ENCODE measurements around the gene SLAMF1. TPM values are rescaled to one million over a fixed set of nuclear protein-coding genes. Genes with fewer than 3 reads are reported as not detected.

SLAMF1 gene
- total RNA-seq, 1 donor from 2014 or later, result not detected

- H3K4me2 ChIP-seq (ENCODE audit: low read length), result no peak overlapping the region
- no peak overlapping the region for H3K27ac Mint-ChIP-seq (ENCODE audit: unreplicated experiment)
- H3K9ac ChIP-seq (ENCODE audit: low read length), result no peak overlapping the region
- H3K4me3 ChIP-seq (ENCODE audit: insufficient read depth, low read depth, low read length), result no peak overlapping the region
- H3K36me3 Mint-ChIP-seq (ENCODE audit: low read depth, unreplicated experiment), result no peaks in the 10 kb centered on the region
- H3K27me3 ChIP-seq (ENCODE audit: insufficient read depth, low read length), result peaks cover 13% of the 10 kb centered on the region
- no peak overlapping the region for H3K27ac ChIP-seq (ENCODE audit: low read depth, low read length)
- FAIRE-seq (no peak), DNase-seq (ENCODE audit: low read depth) (no peak)
- H3K27me3 Mint-ChIP-seq (ENCODE audit: low read depth, unreplicated experiment), result peaks cover 17% of the 10 kb centered on the region
- no peak overlapping the region for H3K4me3 Mint-ChIP-seq (ENCODE audit: unreplicated experiment)
- H2AFZ ChIP-seq (ENCODE audit: low read depth, low read length), result no peak overlapping the region
- H4K20me1 ChIP-seq (ENCODE audit: insufficient read depth, low read length), result no peaks in the 10 kb centered on the region
- TF ChIP-seq, protein P1, sequence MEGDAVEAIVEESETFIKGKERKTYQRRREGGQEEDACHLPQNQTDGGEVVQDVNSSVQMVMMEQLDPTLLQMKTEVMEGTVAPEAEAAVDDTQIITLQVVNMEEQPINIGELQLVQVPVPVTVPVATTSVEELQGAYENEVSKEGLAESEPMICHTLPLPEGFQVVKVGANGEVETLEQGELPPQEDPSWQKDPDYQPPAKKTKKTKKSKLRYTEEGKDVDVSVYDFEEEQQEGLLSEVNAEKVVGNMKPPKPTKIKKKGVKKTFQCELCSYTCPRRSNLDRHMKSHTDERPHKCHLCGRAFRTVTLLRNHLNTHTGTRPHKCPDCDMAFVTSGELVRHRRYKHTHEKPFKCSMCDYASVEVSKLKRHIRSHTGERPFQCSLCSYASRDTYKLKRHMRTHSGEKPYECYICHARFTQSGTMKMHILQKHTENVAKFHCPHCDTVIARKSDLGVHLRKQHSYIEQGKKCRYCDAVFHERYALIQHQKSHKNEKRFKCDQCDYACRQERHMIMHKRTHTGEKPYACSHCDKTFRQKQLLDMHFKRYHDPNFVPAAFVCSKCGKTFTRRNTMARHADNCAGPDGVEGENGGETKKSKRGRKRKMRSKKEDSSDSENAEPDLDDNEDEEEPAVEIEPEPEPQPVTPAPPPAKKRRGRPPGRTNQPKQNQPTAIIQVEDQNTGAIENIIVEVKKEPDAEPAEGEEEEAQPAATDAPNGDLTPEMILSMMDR (IDR thresholded peaks at IDR 0.05; ENCODE audit: insufficient read depth, low read depth, low read length), result no peak
- TF ChIP-seq EZH2 (IDR thresholded peaks at IDR 0.05; ENCODE audit: insufficient read depth, low read length), result no peak
- peaks cover 9% of the 10 kb centered on the region for H3K4me1 Mint-ChIP-seq (ENCODE audit: low read depth, unreplicated experiment)
- H3K36me3 ChIP-seq (ENCODE audit: insufficient read depth, low read length), result no peaks in the 10 kb centered on the region
- H3K4me1 ChIP-seq (ENCODE audit: insufficient read depth, low read length), result no peaks in the 10 kb centered on the region
- H3K9me3 ChIP-seq (ENCODE audit: insufficient read depth, low read depth, low read length), result no peaks in the 10 kb centered on the region
- no peaks in the 10 kb centered on the region for H3K79me2 ChIP-seq (ENCODE audit: insufficient read depth, low read length)
- peaks cover 12% of the 10 kb centered on the region for H3K9me3 Mint-ChIP-seq (ENCODE audit: unreplicated experiment)
These were observed 41.6 kb downstream of the SLAMF1 start for GRCh38 chr1:160605205-160605604.

GRCh38 chr1:160597705-160598104 is 49.1 kb downstream of the SLAMF1 start:
- no peaks in the 10 kb centered on the region for H3K4me1 Mint-ChIP-seq (ENCODE audit: low read depth, unreplicated experiment)
- no peak for TF ChIP-seq EZH2 (IDR thresholded peaks at IDR 0.05; ENCODE audit: insufficient read depth, low read length)
- TF ChIP-seq, protein P1 (IDR thresholded peaks at IDR 0.05; ENCODE audit: insufficient read depth, low read depth, low read length), result no peak
- Histone ChIP-seq H3K27me3 (ENCODE audit: insufficient read depth, low read length) (no peaks in the 10 kb centered on the region), H3K4me1 (ENCODE audit: insufficient read depth, low read length) (no peaks in the 10 kb centered on the region), H3K36me3 (ENCODE audit: insufficient read depth, low read length) (no peaks in the 10 kb centered on the region), H3K4me3 (ENCODE audit: insufficient read depth, low read depth, low read length) (no peak overlapping the region), H2AFZ (ENCODE audit: low read depth, low read length) (no peak overlapping the region), H4K20me1 (ENCODE audit: insufficient read depth, low read length) (no peaks in the 10 kb centered on the region), H3K4me2 (ENCODE audit: low read length) (no peak overlapping the region), H3K79me2 (ENCODE audit: insufficient read depth, low read length) (no peaks in the 10 kb centered on the region), H3K9ac (ENCODE audit: low read length) (no peak overlapping the region), H3K9me3 (ENCODE audit: insufficient read depth, low read depth, low read length) (no peaks in the 10 kb centered on the region), H3K27ac (ENCODE audit: low read depth, low read length) (no peak overlapping the region)
- H3K36me3 Mint-ChIP-seq (ENCODE audit: low read depth, unreplicated experiment), result no peaks in the 10 kb centered on the region
- peaks cover 24% of the 10 kb centered on the region for H3K9me3 Mint-ChIP-seq (ENCODE audit: unreplicated experiment)
- DNase-seq (ENCODE audit: low read depth), result no peak
- FAIRE-seq, result no peak
- H3K4me3 Mint-ChIP-seq (ENCODE audit: unreplicated experiment), result no peak overlapping the region
- H3K27ac Mint-ChIP-seq (ENCODE audit: unreplicated experiment), result no peak overlapping the region
- peaks cover 13% of the 10 kb centered on the region for H3K27me3 Mint-ChIP-seq (ENCODE audit: low read depth, unreplicated experiment)

- FAIRE-seq (no peak), DNase-seq (ENCODE audit: low read depth) (no peak)
- Histone ChIP-seq H2AFZ (ENCODE audit: low read depth, low read length) (no peak overlapping the region), H3K79me2 (ENCODE audit: insufficient read depth, low read length) (no peaks in the 10 kb centered on the region), H4K20me1 (ENCODE audit: insufficient read depth, low read length) (no peaks in the 10 kb centered on the region), H3K4me1 (ENCODE audit: insufficient read depth, low read length) (no peaks in the 10 kb centered on the region), H3K9ac (ENCODE audit: low read length) (no peak overlapping the region), H3K4me3 (ENCODE audit: insufficient read depth, low read depth, low read length) (no peak overlapping the region), H3K9me3 (ENCODE audit: insufficient read depth, low read depth, low read length) (no peaks in the 10 kb centered on the region), H3K27ac (ENCODE audit: low read depth, low read length) (no peak overlapping the region), H3K36me3 (ENCODE audit: insufficient read depth, low read length) (no peaks in the 10 kb centered on the region), H3K4me2 (ENCODE audit: low read length) (no peak overlapping the region), H3K27me3 (ENCODE audit: insufficient read depth, low read length) (no peaks in the 10 kb centered on the region)
- Mint-ChIP-seq H3K9me3 (ENCODE audit: unreplicated experiment) (peaks cover 24% of the 10 kb centered on the region), H3K4me3 (ENCODE audit: unreplicated experiment) (no peak overlapping the region), H3K4me1 (ENCODE audit: low read depth, unreplicated experiment) (no peaks in the 10 kb centered on the region), H3K36me3 (ENCODE audit: low read depth, unreplicated experiment) (no peaks in the 10 kb centered on the region), H3K27ac (ENCODE audit: unreplicated experiment) (no peak overlapping the region), H3K27me3 (ENCODE audit: low read depth, unreplicated experiment) (peaks cover 13% of the 10 kb centered on the region)
- TF ChIP-seq, protein P1 (IDR thresholded peaks at IDR 0.05; ENCODE audit: insufficient read depth, low read depth, low read length), result no peak
- no peak for TF ChIP-seq EZH2 (IDR thresholded peaks at IDR 0.05; ENCODE audit: insufficient read depth, low read length)
These were observed 49.8 kb downstream of the SLAMF1 start for GRCh38 chr1:160597051-160597450.
